Measurements from ENCODE around the gene CD244.

GRCh38 chr1:160811147-160811546 is 51.5 kb downstream of the CD244 start:
- no peak for TF ChIP-seq CTCF (IDR thresholded peaks at IDR 0.05)
- TF ChIP-seq EP300 (IDR thresholded peaks at IDR 0.05), result no peak
